Mesenchymal stem cell (in vitro differentiated cells and primary cell): ENCODE results near the gene ALK.

ENCODE experiments used
- DNase-seq: peaks from one replicate; pipeline ENCODE4 v3.0.0-alpha.2; 2013
- H2AFZ ChIP-seq: one replicate; pipeline ENCODE4 v1.6.1; 2013; ENCODE audit warnings: low read depth, mild to moderate bottlenecking, control low read depth, inconsistent platforms, low read length, moderate library complexity
- H2AK5ac ChIP-seq: 2 replicates; pipeline ENCODE4 v1.6.1; 2013; ENCODE audit warnings: low read length, moderate library complexity, mild to moderate bottlenecking, inconsistent platforms; ENCODE audit not compliant: severe bottlenecking
- H2BK120ac ChIP-seq: one replicate; pipeline ENCODE4 v1.6.1; 2013; ENCODE audit warnings: low read depth, mild to moderate bottlenecking, inconsistent platforms, low read length, moderate library complexity
- H2BK12ac ChIP-seq, 2 experiments: one replicate each; pipeline ENCODE4 v1.6.1; 2013; ENCODE audit warnings: inconsistent platforms in 2 of 2, low read length in 2 of 2, mild to moderate bottlenecking in 2 of 2, moderate library complexity in 2 of 2, control low read depth in 1 of 2
- H2BK15ac ChIP-seq: one replicate; pipeline ENCODE4 v1.6.1; 2013; ENCODE audit warnings: mild to moderate bottlenecking, low read depth, inconsistent platforms; ENCODE audit not compliant: poor library complexity, severe bottlenecking
- H2BK5ac ChIP-seq: 2 replicates; pipeline ENCODE4 v1.6.1; 2013; ENCODE audit warnings: low read depth, mild to moderate bottlenecking, low read length, control low read depth, inconsistent platforms; ENCODE audit not compliant: poor library complexity, severe bottlenecking
- H3K14ac ChIP-seq, 2 experiments: one replicate each; pipeline ENCODE4 v1.6.1; 2013; ENCODE audit warnings: inconsistent platforms in 2 of 2, low read length in 2 of 2, control low read depth in 1 of 2, mild to moderate bottlenecking in 1 of 2, moderate library complexity in 1 of 2
- H3K18ac ChIP-seq, 2 experiments: one replicate each; pipeline ENCODE4 v1.6.1; 2013; ENCODE audit warnings: inconsistent platforms in 2 of 2, low read length in 2 of 2, control low read depth in 1 of 2, low read depth in 1 of 2, mild to moderate bottlenecking in 1 of 2
- H3K23ac ChIP-seq, 2 experiments: one replicate each; pipeline ENCODE4 v1.6.1; 2013; ENCODE audit warnings: inconsistent platforms in 2 of 2, low read length in 2 of 2, mild to moderate bottlenecking in 2 of 2, moderate library complexity in 2 of 2, control low read depth in 1 of 2
- H3K27ac ChIP-seq: 2 replicates; pipeline ENCODE4 v1.5.1; 2013; ENCODE audit warnings: mild to moderate bottlenecking, moderate library complexity, low read length, control low read depth, inconsistent platforms; ENCODE audit not compliant: poor library complexity, severe bottlenecking
- H3K27me3 ChIP-seq, 2 experiments: 2 replicates each; pipeline versions ENCODE4 v1.6.1 to v1.7.0; 2013; ENCODE audit warnings: low read length in 2 of 2, mild to moderate bottlenecking in 2 of 2, moderate library complexity in 2 of 2, control low read depth in 1 of 2, inconsistent platforms in 1 of 2; ENCODE audit not compliant: control insufficient read depth in 1 of 2, insufficient read depth in 1 of 2
- H3K36me3 ChIP-seq, 2 experiments: 2 replicates each; pipeline versions ENCODE4 v1.6.1 to v1.7.0; 2013; ENCODE audit warnings: low read length in 2 of 2, control low read depth in 1 of 2, inconsistent platforms in 1 of 2, low read depth in 1 of 2, mild to moderate bottlenecking in 1 of 2; ENCODE audit not compliant: insufficient read depth in 2 of 2, control insufficient read depth in 1 of 2
- H3K4ac ChIP-seq, 2 experiments: one replicate each; pipeline ENCODE4 v1.6.1; 2013; ENCODE audit warnings: inconsistent platforms in 2 of 2, low read length in 2 of 2, mild to moderate bottlenecking in 2 of 2, moderate library complexity in 2 of 2, control low read depth in 1 of 2, low read depth in 1 of 2
- H3K4me1 ChIP-seq: 2 replicates; pipeline ENCODE4 v1.6.1; 2013; ENCODE audit warnings: low read depth, low read length, control low read depth; ENCODE audit not compliant: control insufficient read depth, insufficient read depth
- H3K4me2 ChIP-seq: 2 replicates; pipeline ENCODE4 v1.6.1; 2013; ENCODE audit warnings: low read length, mild to moderate bottlenecking, inconsistent platforms; ENCODE audit not compliant: poor library complexity, severe bottlenecking
- H3K4me3 ChIP-seq, 2 experiments: 2 replicates each; pipeline versions ENCODE4 v1.5.1 to v1.7.0; 2013; ENCODE audit warnings: low read length in 2 of 2, mild to moderate bottlenecking in 2 of 2, control low read depth in 1 of 2, low read depth in 1 of 2; ENCODE audit not compliant: insufficient read depth in 1 of 2
- H3K79me1 ChIP-seq: replicated peaks from 2 replicates; pipeline ENCODE4 v1.6.1; 2013; ENCODE audit warnings: mild to moderate bottlenecking, control low read depth, low read length, inconsistent platforms; ENCODE audit not compliant: poor library complexity, severe bottlenecking
- H3K9ac ChIP-seq: 2 replicates; pipeline ENCODE4 v1.7.0; 2013; ENCODE audit warnings: mild to moderate bottlenecking, low read length, moderate library complexity
- H3K9me3 ChIP-seq: 2 replicates; pipeline ENCODE4 v1.7.0; 2013; ENCODE audit warnings: mild to moderate bottlenecking, low read length; ENCODE audit not compliant: control insufficient read depth
- H4K8ac ChIP-seq: one replicate; pipeline ENCODE4 v1.6.1; 2013; ENCODE audit warnings: inconsistent platforms, mild to moderate bottlenecking, low read length, moderate library complexity
- H4K91ac ChIP-seq: one replicate; pipeline ENCODE4 v1.6.1; 2013; ENCODE audit warnings: mild to moderate bottlenecking, low read length, inconsistent platforms
- WGBS: methylation state at CpG from one replicate; pipeline ENCODE4 v1.1.7; 2013; ENCODE audit warnings: mixed read lengths; 5-methylcytosine and 5-hydroxymethylcytosine counted together

The ALK gene

DNA sequence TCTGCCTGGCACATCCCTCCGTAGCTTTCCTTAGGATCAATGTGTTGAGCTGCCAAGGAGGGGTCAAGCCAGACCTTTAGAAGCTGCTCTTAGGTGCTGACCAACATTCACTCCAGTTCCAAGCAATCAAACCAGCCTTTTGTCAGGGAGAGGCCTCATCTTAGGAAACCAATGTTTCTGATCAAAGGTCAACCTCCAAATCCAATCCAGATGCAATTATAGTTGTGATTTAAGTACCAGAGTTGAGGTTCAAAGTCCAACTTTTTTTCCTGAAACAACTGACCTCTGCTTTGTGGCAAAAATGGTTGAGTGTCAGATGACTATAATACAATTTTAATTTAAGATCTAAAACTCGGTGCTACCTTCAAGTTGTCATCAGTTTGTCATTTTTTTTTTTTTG is 303.4 kb downstream of the ALK start:
- WGBS = 89% methylated on average over 1 of the region's 2 CpGs
- Histone ChIP-seq H2AK5ac (no peak overlapping the region), H3K23ac (no peak overlapping the region), H3K27ac (no peak overlapping the region), H2BK12ac (no peak overlapping the region), H3K9ac (no peak overlapping the region), H4K8ac (no peak overlapping the region), H3K4ac (no peak overlapping the region), H2BK15ac (no peak overlapping the region), H3K36me3 (no peaks in the 10 kb centered on the region), H2BK5ac (no peak overlapping the region), H3K4me2 (no peak overlapping the region), H3K14ac (no peak overlapping the region), H3K4me1 (no peaks in the 10 kb centered on the region), H2BK120ac (no peak overlapping the region), H3K27me3 (no peaks in the 10 kb centered on the region), H2AFZ (no peak overlapping the region), H3K9me3 (no peaks in the 10 kb centered on the region), H3K18ac (no peak overlapping the region), H3K79me1 (no peaks in the 10 kb centered on the region), H4K91ac (no peak overlapping the region), H3K4me3 (no peak overlapping the region)
- DNase-seq = no peak

DNA sequence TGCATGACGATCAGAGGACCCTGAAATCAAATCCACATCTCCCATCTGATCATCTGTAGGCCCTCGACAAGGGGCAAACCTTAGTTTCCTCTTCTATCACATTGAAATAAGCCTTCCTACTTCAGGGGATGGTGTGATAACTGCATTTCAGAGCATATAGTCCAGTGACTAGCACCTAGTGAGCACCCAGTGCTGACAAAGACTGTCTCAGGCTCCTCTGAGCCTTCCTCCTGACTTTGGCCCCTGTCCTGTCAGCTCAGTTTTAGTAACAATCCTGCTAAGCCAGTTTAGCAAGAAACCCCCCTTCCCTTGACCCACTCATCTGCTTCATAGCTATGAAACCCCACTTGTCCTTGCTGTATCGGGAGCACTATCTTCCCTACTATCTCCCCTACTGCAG is 304.0 kb downstream of the ALK start:
- H3K27me3 ChIP-seq = no peaks in the 10 kb centered on the region
- no peak overlapping the region for H2AFZ ChIP-seq
- H3K9ac ChIP-seq = no peak overlapping the region
- no peaks in the 10 kb centered on the region for H3K79me1 ChIP-seq
- no peak overlapping the region for H2BK15ac ChIP-seq
- no peak overlapping the region for H3K14ac ChIP-seq
- WGBS = 67% methylated on average over 3 of the region's 3 CpGs
- H2BK5ac ChIP-seq = no peak overlapping the region
- H3K4me1 ChIP-seq = no peaks in the 10 kb centered on the region
- no peak overlapping the region for H3K4me3 ChIP-seq
- H3K9me3 ChIP-seq = no peaks in the 10 kb centered on the region
- DNase-seq = no peak
- H3K27ac ChIP-seq = no peak overlapping the region
- H2BK12ac ChIP-seq = no peak overlapping the region
- no peak overlapping the region for H4K8ac ChIP-seq
- H4K91ac ChIP-seq = no peak overlapping the region
- no peak overlapping the region for H3K4ac ChIP-seq
- no peaks in the 10 kb centered on the region for H3K36me3 ChIP-seq
- no peak overlapping the region for H2AK5ac ChIP-seq
- no peak overlapping the region for H3K4me2 ChIP-seq
- H3K23ac ChIP-seq = no peak overlapping the region
- no peak overlapping the region for H2BK120ac ChIP-seq
- H3K18ac ChIP-seq = no peak overlapping the region

DNA sequence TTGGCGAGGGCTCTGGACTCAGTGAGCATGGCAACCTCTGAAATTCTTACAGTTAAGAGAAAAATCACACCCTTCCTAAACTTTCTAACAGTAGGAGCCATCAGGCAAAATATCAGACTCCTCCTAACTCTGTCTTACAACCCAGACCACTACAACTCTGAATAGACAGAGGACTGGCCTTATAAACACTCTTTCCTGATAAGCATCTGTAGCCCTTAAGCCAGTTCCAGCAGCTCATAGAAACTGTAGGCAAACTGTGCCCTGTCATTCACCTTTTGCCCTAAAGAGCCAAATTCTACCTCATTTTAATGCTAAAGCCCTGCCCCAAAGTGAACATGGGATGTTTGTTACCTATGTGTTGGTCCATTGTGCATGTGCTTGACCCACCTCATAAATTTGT is 304.8 kb downstream of the ALK start:
- Histone ChIP-seq H2BK120ac (no peak overlapping the region), H3K9me3 (no peaks in the 10 kb centered on the region), H3K79me1 (no peaks in the 10 kb centered on the region), H3K9ac (no peak overlapping the region), H3K14ac (no peak overlapping the region), H3K27me3 (no peaks in the 10 kb centered on the region), H3K23ac (no peak overlapping the region), H3K4ac (no peak overlapping the region), H3K27ac (no peak overlapping the region), H2AFZ (no peak overlapping the region), H2BK5ac (no peak overlapping the region), H3K4me2 (no peak overlapping the region), H4K8ac (no peak overlapping the region), H2AK5ac (no peak overlapping the region), H3K36me3 (no peaks in the 10 kb centered on the region), H2BK12ac (no peak overlapping the region), H2BK15ac (no peak overlapping the region), H3K4me1 (no peaks in the 10 kb centered on the region), H3K18ac (no peak overlapping the region), H4K91ac (no peak overlapping the region), H3K4me3 (no peak overlapping the region)
- DNase-seq = no peak
- 0% methylated on average over 1 of the region's 1 CpG for WGBS

DNA sequence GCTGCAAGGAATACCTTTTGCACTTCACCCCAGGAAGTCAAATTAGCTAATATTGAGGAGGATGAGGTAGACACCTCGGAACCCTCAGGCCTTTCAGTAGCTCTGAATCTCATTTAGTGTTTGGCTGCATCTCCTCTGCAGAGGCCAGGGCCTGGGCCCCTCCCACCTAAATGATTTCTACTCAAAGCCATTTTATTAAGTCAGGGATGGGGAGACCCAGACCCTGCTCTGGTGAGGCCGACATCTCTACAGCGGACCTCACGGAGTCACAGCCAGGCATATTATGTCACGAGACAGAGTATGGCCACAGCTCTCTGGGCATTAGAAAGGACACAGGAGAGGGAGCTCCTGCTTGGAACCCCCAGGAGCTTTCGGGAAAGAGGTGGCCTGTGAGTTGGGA is 305.5 kb downstream of the ALK start:
- Histone ChIP-seq H3K14ac (no peak overlapping the region), H3K18ac (no peak overlapping the region), H4K91ac (no peak overlapping the region), H3K4me1 (no peaks in the 10 kb centered on the region), H4K8ac (no peak overlapping the region), H3K27ac (no peak overlapping the region), H3K27me3 (no peaks in the 10 kb centered on the region), H2AFZ (no peak overlapping the region), H3K36me3 (no peaks in the 10 kb centered on the region), H2AK5ac (no peak overlapping the region), H3K9me3 (no peaks in the 10 kb centered on the region), H3K23ac (no peak overlapping the region), H2BK12ac (no peak overlapping the region), H2BK15ac (no peak overlapping the region), H3K4ac (no peak overlapping the region), H3K9ac (no peak overlapping the region), H2BK5ac (no peak overlapping the region), H3K4me2 (no peak overlapping the region), H2BK120ac (no peak overlapping the region), H3K79me1 (no peaks in the 10 kb centered on the region), H3K4me3 (no peak overlapping the region)
- 74% methylated on average over 6 of the region's 6 CpGs for WGBS
- DNase-seq = no peak
